PC-3 (cell line): ENCODE results near the gene ATP4A.

Experiments used
- EZH2 ChIP-seq: fragments of 300-600 bp; sonication (generic); IDR thresholded peaks from one replicate; pipeline ENCODE4 v1.6.1; 2017; ENCODE audit warnings: antibody characterized with exemption, mild to moderate bottlenecking, low read length; ENCODE audit not compliant: unreplicated experiment
- EZH2phosphoT487 ChIP-seq: fragments of 300-600 bp; sonication (generic); IDR thresholded peaks from 2 replicates; pipeline ENCODE4 v1.6.1; 2018; ENCODE audit warnings: mild to moderate bottlenecking, antibody characterized with exemption, low read length, borderline replicate concordance
- TF ChIP-seq, protein P1 (sequence below): fragments of 300-600 bp; sonication (generic); conservative IDR thresholded peaks from 2 replicates; pipeline ENCODE4 v1.5.1; 2017; ENCODE audit warnings: antibody characterized with exemption, low read depth, mild to moderate bottlenecking, low read length

DNA sequence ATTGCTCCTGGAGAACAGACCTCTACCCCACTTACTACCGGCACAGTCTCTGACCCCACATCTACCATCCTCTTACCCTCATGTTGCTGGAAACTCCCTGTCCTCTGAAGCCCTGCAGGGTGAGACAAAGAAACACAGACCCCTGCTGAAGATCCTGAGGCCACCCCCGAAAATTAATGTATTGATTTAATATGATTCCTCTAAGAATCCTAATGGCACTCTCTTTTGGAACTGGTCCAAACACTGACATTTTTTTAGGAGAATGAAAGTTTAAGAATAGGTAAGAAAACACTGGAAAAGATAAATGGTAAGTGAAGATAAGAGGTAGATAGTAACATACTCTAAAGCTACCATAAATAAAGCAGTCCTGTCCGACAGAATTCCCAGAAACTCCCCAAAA lies 55.3 kb downstream of the ATP4A start:
- TF ChIP-seq EZH2 = no peak
- TF ChIP-seq, protein P1, sequence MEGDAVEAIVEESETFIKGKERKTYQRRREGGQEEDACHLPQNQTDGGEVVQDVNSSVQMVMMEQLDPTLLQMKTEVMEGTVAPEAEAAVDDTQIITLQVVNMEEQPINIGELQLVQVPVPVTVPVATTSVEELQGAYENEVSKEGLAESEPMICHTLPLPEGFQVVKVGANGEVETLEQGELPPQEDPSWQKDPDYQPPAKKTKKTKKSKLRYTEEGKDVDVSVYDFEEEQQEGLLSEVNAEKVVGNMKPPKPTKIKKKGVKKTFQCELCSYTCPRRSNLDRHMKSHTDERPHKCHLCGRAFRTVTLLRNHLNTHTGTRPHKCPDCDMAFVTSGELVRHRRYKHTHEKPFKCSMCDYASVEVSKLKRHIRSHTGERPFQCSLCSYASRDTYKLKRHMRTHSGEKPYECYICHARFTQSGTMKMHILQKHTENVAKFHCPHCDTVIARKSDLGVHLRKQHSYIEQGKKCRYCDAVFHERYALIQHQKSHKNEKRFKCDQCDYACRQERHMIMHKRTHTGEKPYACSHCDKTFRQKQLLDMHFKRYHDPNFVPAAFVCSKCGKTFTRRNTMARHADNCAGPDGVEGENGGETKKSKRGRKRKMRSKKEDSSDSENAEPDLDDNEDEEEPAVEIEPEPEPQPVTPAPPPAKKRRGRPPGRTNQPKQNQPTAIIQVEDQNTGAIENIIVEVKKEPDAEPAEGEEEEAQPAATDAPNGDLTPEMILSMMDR = no peak
- no peak for TF ChIP-seq EZH2phosphoT487
